B cell (primary cell): ENCODE results near the gene NTN5.
"Not testable (repeated sequence)": the region's sequence is repeated elsewhere in the genome, so short reads cannot be mapped to it uniquely, and the experiment has no call there.

ENCODE experiments used
- EZH2 ChIP-seq: IDR thresholded peaks from 2 replicates; pipeline ENCODE4 v1.6.1; 2012; ENCODE audit warnings: borderline replicate concordance, low read depth, mild to moderate bottlenecking, moderate library complexity, low read length; ENCODE audit not compliant: insufficient read depth, poor library complexity, severe bottlenecking
- TF ChIP-seq, protein P1 (sequence below): fragments of 200-600 bp; IDR thresholded peaks from one replicate; pipeline ENCODE4 v1.8.0; 2022; ENCODE audit warnings: antibody characterized with exemption, mild to moderate bottlenecking

DNA sequence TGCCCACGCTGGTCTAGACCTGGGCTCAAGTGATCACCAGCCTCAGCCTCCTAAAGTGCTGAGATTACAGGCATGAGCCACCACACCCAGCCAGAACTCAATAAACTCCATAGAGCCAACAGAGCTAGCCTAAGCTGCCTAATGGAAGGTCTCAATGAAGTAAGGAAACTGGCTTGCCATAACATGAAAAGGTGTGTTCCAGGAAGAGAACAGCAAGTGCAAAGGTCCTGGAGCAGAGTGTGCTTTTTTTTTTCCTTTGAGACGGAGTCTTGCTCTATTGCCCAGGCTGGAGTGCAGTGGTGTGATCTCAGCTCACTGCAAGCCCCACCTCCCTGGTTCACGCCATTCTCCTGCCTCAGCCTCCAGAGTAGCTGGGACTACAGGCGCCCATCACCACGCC lies 15.0 kb downstream of the NTN5 start:
- TF ChIP-seq, protein P1, sequence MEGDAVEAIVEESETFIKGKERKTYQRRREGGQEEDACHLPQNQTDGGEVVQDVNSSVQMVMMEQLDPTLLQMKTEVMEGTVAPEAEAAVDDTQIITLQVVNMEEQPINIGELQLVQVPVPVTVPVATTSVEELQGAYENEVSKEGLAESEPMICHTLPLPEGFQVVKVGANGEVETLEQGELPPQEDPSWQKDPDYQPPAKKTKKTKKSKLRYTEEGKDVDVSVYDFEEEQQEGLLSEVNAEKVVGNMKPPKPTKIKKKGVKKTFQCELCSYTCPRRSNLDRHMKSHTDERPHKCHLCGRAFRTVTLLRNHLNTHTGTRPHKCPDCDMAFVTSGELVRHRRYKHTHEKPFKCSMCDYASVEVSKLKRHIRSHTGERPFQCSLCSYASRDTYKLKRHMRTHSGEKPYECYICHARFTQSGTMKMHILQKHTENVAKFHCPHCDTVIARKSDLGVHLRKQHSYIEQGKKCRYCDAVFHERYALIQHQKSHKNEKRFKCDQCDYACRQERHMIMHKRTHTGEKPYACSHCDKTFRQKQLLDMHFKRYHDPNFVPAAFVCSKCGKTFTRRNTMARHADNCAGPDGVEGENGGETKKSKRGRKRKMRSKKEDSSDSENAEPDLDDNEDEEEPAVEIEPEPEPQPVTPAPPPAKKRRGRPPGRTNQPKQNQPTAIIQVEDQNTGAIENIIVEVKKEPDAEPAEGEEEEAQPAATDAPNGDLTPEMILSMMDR, result not testable (repeated sequence)
- not testable (repeated sequence) for TF ChIP-seq EZH2
